Measurements from ENCODE around the gene NRIP1.
"Not testable (repeated sequence)": the region's sequence is repeated elsewhere in the genome, so short reads cannot be mapped to it uniquely, and the experiment has no call there.

The NRIP1 gene

DNA sequence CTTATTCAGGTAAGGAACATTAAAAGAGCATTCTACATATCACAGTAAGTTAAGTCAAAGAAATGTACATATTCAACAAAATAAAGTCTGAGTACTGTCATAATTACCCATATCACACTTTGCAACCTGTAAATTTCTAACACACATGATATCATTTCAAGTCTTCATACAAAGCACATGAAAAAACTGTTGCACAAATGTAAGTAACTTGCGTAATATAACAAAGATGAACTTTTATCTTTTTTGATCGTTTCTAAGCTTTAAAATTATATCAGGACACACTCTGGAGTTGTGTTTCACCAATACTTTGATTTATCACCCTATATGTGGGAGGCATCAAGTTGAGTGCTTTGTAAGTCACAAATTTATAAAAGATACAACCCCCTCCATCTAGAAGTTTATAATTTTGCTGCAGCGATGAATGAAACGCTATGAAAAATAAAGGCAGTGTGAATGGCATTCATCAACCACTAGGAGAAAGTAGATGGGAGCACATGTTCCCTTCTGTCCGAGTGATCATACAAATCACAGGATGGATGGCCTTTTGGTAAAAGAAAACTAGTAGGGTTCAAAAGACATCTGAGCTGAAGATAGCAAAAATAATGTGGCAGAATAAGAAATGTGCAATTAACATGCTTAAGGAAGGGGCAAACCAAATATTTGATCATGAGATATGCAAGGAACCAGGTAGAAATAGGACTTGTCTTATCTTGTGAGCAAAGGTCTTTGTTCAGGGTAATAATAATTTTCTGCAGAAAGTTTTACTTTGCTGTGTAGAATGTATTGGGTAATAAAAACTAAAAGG lies 27.5 kb downstream of the NRIP1 start:
- Histone ChIP-seq H3K9ac (ENCODE audit: low read length) (no peak overlapping the region), H3K79me2 (ENCODE audit: low read length) (no peaks in the 10 kb centered on the region), H3K4me1 (ENCODE audit: low read length) (peaks cover 5% of the 10 kb centered on the region), H3K27me3 (ENCODE audit: low read depth, low read length) (no peaks in the 10 kb centered on the region), H2AFZ (ENCODE audit: low read depth, low read length) (no peak overlapping the region), H3K36me3 (replicated peaks; ENCODE audit: low read depth, low read length) (no peaks in the 10 kb centered on the region), H3K4me2 (ENCODE audit: low read length) (no peak overlapping the region), H3K9me3 (ENCODE audit: insufficient read depth, low read length) (no peaks in the 10 kb centered on the region), H3K27ac (ENCODE audit: low read length) (no peak overlapping the region), H3K4me3 (ENCODE audit: low read length) (no peak overlapping the region), H4K20me1 (ENCODE audit: insufficient read depth, low read length) (no peaks in the 10 kb centered on the region)
- TF ChIP-seq, protein P1, sequence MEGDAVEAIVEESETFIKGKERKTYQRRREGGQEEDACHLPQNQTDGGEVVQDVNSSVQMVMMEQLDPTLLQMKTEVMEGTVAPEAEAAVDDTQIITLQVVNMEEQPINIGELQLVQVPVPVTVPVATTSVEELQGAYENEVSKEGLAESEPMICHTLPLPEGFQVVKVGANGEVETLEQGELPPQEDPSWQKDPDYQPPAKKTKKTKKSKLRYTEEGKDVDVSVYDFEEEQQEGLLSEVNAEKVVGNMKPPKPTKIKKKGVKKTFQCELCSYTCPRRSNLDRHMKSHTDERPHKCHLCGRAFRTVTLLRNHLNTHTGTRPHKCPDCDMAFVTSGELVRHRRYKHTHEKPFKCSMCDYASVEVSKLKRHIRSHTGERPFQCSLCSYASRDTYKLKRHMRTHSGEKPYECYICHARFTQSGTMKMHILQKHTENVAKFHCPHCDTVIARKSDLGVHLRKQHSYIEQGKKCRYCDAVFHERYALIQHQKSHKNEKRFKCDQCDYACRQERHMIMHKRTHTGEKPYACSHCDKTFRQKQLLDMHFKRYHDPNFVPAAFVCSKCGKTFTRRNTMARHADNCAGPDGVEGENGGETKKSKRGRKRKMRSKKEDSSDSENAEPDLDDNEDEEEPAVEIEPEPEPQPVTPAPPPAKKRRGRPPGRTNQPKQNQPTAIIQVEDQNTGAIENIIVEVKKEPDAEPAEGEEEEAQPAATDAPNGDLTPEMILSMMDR (IDR thresholded peaks at IDR 0.05; ENCODE audit: low read depth, low read length), result no peak
- no peak for TF ChIP-seq EZH2phosphoT487 (IDR thresholded peaks at IDR 0.05; ENCODE audit: low read depth)

DNA sequence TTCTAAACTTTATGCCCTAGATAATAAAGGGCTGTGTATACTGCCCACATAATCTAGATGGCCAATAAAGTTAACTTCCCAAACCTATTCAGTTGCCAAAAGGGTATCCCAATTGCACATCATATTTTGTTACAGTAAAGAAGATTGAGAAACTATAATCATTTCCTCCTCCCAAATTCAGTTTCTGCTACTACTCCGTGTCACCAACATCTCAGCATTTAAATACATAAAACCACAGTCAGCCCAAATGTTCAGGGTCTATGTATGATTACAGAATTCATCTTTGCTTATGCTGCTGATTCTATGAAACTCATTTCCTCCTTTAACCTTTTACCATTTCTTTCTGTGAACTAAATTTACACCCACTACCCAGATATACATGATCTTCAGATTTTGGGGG lies 28.6 kb downstream of the NRIP1 start:
- Histone ChIP-seq H3K36me3 (replicated peaks; ENCODE audit: low read depth, low read length) (no peaks in the 10 kb centered on the region), H2AFZ (ENCODE audit: low read depth, low read length) (no peak overlapping the region), H3K27me3 (ENCODE audit: low read depth, low read length) (no peaks in the 10 kb centered on the region), H3K9me3 (ENCODE audit: insufficient read depth, low read length) (no peaks in the 10 kb centered on the region), H4K20me1 (ENCODE audit: insufficient read depth, low read length) (no peaks in the 10 kb centered on the region), H3K4me1 (ENCODE audit: low read length) (peaks cover 5% of the 10 kb centered on the region), H3K4me2 (ENCODE audit: low read length) (no peak overlapping the region), H3K9ac (ENCODE audit: low read length) (no peak overlapping the region), H3K27ac (ENCODE audit: low read length) (no peak overlapping the region), H3K4me3 (ENCODE audit: low read length) (no peak overlapping the region), H3K79me2 (ENCODE audit: low read length) (no peaks in the 10 kb centered on the region)
- TF ChIP-seq EZH2phosphoT487 (IDR thresholded peaks at IDR 0.05; ENCODE audit: low read depth), result no peak
- TF ChIP-seq, protein P1 (IDR thresholded peaks at IDR 0.05; ENCODE audit: low read depth, low read length), result no peak

DNA sequence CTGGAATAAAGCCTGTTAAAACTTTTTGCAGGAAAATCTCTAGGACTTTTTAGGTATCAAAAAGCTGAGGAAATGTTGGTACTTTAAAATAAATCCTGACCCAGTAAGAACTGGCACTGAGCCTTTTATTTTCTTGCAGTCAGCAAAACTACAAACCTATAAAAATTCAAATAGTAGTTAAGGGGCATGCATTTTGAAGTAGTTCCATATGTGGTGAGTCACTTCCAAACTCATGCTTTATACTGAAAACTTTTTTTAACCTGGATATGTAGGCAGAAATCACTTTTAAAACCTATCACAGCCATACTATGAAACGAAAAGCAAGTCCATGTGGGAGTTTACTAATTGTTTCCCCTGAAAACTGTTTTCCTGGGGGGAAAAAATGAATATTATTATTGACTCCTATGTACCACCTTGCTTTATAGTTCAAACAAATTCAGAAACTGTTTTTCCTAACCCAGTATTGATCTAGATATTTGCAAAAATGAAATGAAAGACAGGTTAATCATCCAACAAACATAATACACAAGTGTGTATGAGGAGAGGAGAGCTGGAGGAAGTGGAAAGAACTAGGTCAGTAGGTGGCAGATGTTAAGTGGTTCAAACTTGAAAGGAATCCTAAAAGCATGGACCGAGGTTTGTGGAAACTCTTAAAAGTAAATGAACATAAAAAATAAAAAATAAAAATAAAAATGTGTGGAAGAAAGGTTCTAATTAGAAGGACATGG lies 30.5 kb downstream of the NRIP1 start:
- no peaks in the 10 kb centered on the region for H3K27me3 ChIP-seq (ENCODE audit: low read depth, low read length)
- peaks cover 5% of the 10 kb centered on the region for H3K4me1 ChIP-seq (ENCODE audit: low read length)
- no peak overlapping the region for H2AFZ ChIP-seq (ENCODE audit: low read depth, low read length)
- no peaks in the 10 kb centered on the region for H4K20me1 ChIP-seq (ENCODE audit: insufficient read depth, low read length)
- H3K9me3 ChIP-seq (ENCODE audit: insufficient read depth, low read length), result no peaks in the 10 kb centered on the region
- no peaks in the 10 kb centered on the region for H3K36me3 ChIP-seq (replicated peaks; ENCODE audit: low read depth, low read length)
- H3K9ac ChIP-seq (ENCODE audit: low read length), result no peak overlapping the region
- TF ChIP-seq EZH2phosphoT487 (IDR thresholded peaks at IDR 0.05; ENCODE audit: low read depth), result no peak
- TF ChIP-seq, protein P1 (IDR thresholded peaks at IDR 0.05; ENCODE audit: low read depth, low read length), result no peak; the same call in 1 of the 2 replicates
- H3K4me2 ChIP-seq (ENCODE audit: low read length), result no peak overlapping the region
- no peak overlapping the region for H3K27ac ChIP-seq (ENCODE audit: low read length)
- no peaks in the 10 kb centered on the region for H3K79me2 ChIP-seq (ENCODE audit: low read length)
- H3K4me3 ChIP-seq (ENCODE audit: low read length), result no peak overlapping the region

DNA sequence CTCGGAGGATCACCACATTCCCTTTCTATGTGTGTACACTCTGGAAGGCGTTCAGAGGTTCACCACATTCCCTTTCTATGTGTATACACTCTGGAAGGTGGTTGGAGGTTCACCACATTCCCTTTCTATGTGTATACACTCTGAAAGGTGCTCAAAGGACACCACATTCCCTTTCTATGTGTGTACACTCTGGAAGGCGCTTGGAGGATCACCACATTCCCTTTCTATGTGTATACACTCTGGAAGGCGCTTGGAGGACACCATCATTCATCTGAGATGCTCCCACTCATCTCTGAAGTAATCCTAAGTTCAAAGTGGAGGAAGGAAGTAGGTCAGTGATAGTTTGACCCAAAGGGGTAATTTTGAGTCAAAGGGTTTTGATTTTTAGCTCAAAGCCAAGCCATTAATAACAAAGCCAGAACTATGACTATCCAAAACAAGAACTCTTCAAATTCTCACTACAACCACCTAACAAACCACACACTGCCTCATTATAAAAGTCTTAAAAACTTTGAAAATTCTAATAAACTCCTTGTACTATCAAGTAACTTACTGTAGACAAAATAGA lies 32.9 kb downstream of the NRIP1 start:
- Histone ChIP-seq H2AFZ (ENCODE audit: low read depth, low read length) (no peak overlapping the region), H3K36me3 (replicated peaks; ENCODE audit: low read depth, low read length) (no peaks in the 10 kb centered on the region), H4K20me1 (ENCODE audit: insufficient read depth, low read length) (no peaks in the 10 kb centered on the region), H3K9ac (ENCODE audit: low read length) (no peak overlapping the region), H3K4me3 (ENCODE audit: low read length) (no peak overlapping the region), H3K79me2 (ENCODE audit: low read length) (no peaks in the 10 kb centered on the region), H3K9me3 (ENCODE audit: insufficient read depth, low read length) (no peaks in the 10 kb centered on the region), H3K4me2 (ENCODE audit: low read length) (no peak overlapping the region), H3K4me1 (ENCODE audit: low read length) (peaks cover 5% of the 10 kb centered on the region), H3K27ac (ENCODE audit: low read length) (no peak overlapping the region), H3K27me3 (ENCODE audit: low read depth, low read length) (no peaks in the 10 kb centered on the region)
- TF ChIP-seq, protein P1 (IDR thresholded peaks at IDR 0.05; ENCODE audit: low read depth, low read length), result no peak
- no peak for TF ChIP-seq EZH2phosphoT487 (IDR thresholded peaks at IDR 0.05; ENCODE audit: low read depth)

DNA sequence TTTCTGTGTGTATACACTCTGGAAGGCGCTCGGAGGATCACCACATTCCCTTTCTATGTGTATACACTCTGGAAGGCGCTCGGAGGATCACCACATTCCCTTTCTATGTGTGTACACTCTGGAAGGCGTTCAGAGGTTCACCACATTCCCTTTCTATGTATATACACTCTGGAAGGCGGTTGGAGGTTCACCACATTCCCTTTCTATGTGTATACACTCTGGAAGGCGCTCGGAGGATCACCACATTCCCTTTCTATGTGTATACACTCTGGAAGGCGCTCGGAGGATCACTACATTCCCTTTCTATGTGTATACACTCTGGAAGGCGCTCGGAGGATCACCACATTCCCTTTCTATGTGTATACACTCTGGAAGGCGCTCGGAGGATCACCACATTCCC lies 33.4 kb downstream of the NRIP1 start:
- H3K4me2 ChIP-seq (ENCODE audit: low read length); H3K9ac ChIP-seq (ENCODE audit: low read length); H3K4me1 ChIP-seq (ENCODE audit: low read length); H3K9me3 ChIP-seq (ENCODE audit: insufficient read depth, low read length); H3K27me3 ChIP-seq (ENCODE audit: low read depth, low read length); H3K27ac ChIP-seq (ENCODE audit: low read length); H4K20me1 ChIP-seq (ENCODE audit: insufficient read depth, low read length); H3K79me2 ChIP-seq (ENCODE audit: low read length); H3K4me3 ChIP-seq (ENCODE audit: low read length); H2AFZ ChIP-seq (ENCODE audit: low read depth, low read length); H3K36me3 ChIP-seq (replicated peaks; ENCODE audit: low read depth, low read length): not testable (repeated sequence)

DNA sequence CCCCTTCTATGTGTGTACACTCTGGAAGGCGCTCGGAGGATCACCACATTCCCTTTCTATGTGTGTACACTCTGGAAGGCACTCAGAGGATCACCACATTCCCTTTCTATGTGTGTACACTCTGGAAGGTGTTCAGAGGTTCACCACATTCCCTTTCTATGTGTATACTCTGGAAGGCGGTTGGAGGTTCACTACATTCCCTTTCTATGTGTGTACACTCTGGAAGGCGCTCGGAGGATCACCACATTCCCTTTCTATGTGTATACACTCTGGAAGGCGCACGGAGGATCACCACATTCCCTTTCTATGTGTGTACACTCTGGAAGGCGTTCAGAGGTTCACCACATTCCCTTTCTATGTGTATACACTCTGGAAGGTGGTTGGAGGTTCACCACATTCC lies 33.9 kb downstream of the NRIP1 start:
- H3K9me3 ChIP-seq (ENCODE audit: insufficient read depth, low read length); H3K4me1 ChIP-seq (ENCODE audit: low read length); H3K9ac ChIP-seq (ENCODE audit: low read length); H3K79me2 ChIP-seq (ENCODE audit: low read length); H3K27ac ChIP-seq (ENCODE audit: low read length); H3K4me2 ChIP-seq (ENCODE audit: low read length); H2AFZ ChIP-seq (ENCODE audit: low read depth, low read length); H3K4me3 ChIP-seq (ENCODE audit: low read length); H4K20me1 ChIP-seq (ENCODE audit: insufficient read depth, low read length); H3K36me3 ChIP-seq (replicated peaks; ENCODE audit: low read depth, low read length); H3K27me3 ChIP-seq (ENCODE audit: low read depth, low read length): not testable (repeated sequence)
